Body of pancreas (tissue), 4 donors: Measurements from ENCODE around the gene NCOR1.
"Not testable (repeated sequence)": the region's sequence is repeated elsewhere in the genome, so short reads cannot be mapped to it uniquely, and the experiment has no call there.

Source experiments
- POLR2A ChIP-seq, 3 donors: fragments of 450-650 bp; IDR thresholded peaks; one replicate each; pipeline ENCODE4 v1.6.1; 2016; ENCODE audit warnings: antibody characterized with exemption in 3 of 3, mild to moderate bottlenecking in 2 of 3
- TF ChIP-seq, protein P1 (sequence below), 7 experiments: fragments of 450-650 bp in 4 of 7; fragments of 200-600 bp in 3 of 7; sonication (generic) in 3 of 7; IDR thresholded peaks; one replicate each; pipeline ENCODE4 v1.5.1; 2016 to 2019; ENCODE audit warnings: antibody characterized with exemption in 7 of 7

DNA sequence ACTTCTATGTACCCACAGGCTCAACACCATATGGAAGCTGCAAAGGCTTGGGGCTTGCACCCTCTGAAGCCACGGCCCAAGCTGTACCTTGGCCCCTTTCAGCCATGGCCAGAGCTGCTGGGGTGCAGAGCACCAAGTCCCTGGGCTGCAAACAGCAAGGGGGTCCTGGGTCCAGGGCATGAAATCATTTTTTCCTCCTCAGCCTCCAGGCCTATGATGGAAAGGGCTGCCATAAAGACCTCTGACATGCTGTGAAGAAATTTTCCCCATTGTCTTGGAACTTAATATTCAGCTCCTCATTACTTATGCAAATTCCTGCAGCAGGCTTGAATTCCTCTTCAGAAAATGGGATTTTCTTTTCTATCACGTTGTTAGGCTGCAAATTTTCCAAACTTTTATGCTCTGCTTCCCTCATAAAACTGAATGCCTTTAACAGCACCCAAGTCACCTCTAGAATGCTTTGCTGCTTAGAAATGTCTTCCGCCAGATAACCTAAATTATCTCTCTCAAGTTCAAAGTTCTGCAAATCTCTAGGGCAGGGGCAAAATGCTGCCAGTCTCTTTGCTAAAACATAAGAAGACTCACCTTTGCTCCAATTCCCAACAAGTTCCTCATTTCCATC, 100.1 kb downstream of the NCOR1 start:
- TF ChIP-seq POLR2A (IDR thresholded peaks at IDR 0.05) = not testable (repeated sequence)
- TF ChIP-seq, protein P1, sequence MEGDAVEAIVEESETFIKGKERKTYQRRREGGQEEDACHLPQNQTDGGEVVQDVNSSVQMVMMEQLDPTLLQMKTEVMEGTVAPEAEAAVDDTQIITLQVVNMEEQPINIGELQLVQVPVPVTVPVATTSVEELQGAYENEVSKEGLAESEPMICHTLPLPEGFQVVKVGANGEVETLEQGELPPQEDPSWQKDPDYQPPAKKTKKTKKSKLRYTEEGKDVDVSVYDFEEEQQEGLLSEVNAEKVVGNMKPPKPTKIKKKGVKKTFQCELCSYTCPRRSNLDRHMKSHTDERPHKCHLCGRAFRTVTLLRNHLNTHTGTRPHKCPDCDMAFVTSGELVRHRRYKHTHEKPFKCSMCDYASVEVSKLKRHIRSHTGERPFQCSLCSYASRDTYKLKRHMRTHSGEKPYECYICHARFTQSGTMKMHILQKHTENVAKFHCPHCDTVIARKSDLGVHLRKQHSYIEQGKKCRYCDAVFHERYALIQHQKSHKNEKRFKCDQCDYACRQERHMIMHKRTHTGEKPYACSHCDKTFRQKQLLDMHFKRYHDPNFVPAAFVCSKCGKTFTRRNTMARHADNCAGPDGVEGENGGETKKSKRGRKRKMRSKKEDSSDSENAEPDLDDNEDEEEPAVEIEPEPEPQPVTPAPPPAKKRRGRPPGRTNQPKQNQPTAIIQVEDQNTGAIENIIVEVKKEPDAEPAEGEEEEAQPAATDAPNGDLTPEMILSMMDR (IDR thresholded peaks at IDR 0.05) = not testable (repeated sequence)
